Measurements from ENCODE around the gene IL1R2.

DNA sequence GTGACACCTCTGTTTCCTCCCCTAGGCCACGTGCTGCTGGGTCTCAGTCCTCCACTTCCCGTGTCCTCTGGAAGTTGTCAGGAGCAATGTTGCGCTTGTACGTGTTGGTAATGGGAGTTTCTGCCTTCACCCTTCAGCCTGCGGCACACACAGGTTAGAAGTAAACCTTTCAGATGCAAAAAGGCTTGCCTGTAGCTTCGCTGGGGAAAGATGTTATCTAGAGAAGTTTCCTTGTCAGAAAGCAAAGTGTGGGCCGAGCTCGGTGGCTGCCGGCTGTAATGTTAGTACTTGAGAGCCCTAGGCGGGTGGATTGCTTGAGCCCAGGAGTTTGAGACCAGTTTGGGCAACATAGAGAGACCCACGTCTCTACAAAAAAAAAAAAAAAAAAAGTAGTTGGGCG lies 16.7 kb downstream of the IL1R2 start:
- TF ChIP-seq GATA2 (IDR thresholded peaks at IDR 0.05; ENCODE audit: low read depth, low read length) (no peak), GATA3 (IDR thresholded peaks at IDR 0.05; ENCODE audit: low read depth, low read length) (no peak)

All from SH-SY5Y (cell line).